AG08395 (cell line): ENCODE measurements around the gene PRSS56.

Experiments used
- DNase-seq: peaks from one replicate; pipeline ENCODE4 v3.0.0; 2012; ENCODE audit warnings: mixed read lengths, low spot score

PRSS56 gene

GRCh38 chr2:232519581-232520438, at the start of gene PRSS56:
PRSS56 (plus strand) TSS chr2:232520388; CDS start chr2:232520599, 211 bp downstream.
- DNase-seq: no peak

GRCh38 chr2:232473467-232473890, 46.7 kb upstream of the PRSS56 start:
- no peak for DNase-seq

DNA sequence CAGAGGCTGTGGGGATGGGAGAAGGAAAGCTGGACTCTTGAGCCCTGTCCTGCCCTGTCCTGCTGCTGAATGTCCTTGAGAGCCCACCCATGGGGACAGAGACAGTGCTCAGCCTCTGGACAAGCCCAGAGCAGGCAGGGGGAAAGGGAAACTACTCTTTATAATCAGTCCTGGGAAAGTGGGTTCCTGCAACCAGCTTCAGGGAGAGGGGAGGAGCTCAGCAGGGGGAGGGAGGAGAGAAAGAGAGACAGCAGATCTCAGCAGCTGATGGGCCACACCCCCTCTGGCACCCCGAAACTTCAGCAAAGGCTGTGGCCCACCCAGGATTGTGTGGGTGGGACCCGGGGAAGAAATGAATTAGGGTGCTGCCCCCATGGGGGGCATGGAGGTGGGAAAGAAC, 44.1 kb upstream of the PRSS56 start:
- DNase-seq: no peak

DNA sequence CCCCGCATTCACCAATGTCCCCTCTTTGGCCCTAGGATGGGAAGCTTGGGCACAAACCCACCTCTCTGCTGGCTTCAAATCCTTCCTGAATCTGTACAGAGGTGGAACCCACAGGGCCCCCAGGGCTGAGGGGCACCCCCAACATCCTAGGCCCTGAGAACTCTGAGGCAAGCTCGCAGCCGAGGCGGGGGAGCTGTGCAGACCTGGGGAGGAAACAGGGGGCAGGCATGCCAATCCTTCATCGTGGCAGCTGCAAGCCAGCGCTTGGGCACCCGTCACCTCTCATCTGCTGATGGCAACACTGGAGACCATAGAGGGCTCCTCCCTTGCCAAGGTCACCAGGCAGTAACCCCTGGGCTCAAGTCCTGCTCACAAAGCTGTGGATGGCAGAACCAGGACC, 43.4 kb upstream of the PRSS56 start:
- no peak for DNase-seq

DNA sequence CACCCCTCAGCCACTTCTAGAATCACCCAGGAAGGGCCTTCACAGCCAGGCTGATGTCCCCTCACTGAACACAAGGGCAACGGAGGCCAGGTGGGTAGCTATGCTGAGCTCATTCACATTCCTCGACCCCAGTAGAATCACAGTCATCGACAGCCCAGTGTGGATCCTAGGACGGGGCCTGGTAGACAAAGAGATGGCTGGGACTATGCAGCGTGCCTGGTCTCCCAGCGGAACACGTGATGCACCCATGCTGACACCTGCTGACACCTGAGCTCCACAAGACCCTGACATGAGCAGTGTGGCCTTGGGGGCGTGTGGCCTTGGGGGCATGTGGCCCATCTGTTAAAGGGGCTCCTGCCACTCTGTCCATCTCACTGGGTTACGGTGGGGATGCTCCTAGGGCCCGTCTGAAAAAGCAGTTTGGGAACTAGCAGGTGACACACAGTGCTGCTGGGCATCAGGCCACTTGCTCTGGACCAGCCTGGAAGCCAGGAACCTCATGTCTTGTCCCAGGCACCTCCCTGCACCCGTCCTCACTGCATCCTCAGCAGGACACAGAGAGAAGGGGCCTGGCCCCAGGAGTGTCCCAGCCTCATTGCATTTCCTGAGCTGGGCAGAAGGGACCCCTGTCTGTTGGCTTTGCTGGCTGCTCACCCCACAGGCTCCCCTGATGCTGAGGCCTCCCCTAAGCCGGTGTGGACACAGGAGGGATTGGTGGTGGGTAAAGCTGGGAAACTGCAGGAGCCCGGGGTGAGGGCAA, 42.3 kb upstream of the PRSS56 start:
- DNase-seq: no peak

DNA sequence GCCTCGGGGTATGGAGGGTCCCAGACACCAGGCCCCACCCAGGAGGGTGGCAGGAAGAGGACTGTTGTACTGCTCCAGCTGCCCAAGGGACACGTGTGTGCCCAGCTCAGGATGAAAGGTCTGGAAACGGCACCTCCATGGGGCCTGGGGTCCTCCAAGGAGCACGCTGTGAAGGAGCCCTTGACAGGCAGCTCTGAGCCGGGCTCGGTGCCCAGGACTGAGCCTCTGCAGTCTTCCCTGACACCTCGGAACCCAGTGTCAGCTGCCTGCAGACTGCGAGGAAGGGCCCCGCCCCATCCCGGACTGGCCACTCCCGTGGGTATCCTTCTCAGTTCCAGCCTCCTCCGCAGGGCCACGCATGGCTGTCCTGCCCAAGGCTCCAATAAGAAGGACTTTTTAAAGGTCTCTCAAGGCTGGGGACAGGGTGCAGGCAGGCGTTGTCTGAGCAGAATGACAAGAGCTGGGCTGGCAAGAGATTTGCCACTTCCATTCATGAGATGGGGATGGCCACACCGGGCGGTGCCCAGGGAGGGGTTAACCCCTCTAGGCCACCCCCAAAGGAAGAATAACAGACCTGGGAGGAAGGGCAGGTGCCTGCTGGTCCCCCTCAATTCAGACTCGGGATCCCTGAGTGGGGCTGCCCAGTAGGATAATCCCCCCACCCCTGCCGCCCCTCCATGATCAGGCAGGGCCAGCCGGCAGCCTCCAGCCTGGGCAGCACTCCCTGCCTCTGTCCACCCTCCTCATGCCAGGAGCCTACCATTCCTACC, 41.4 kb upstream of the PRSS56 start:
- DNase-seq: no peak

GRCh38 chr2:232479341-232480200, 40.6 kb upstream of the PRSS56 start:
- no peak for DNase-seq

DNA sequence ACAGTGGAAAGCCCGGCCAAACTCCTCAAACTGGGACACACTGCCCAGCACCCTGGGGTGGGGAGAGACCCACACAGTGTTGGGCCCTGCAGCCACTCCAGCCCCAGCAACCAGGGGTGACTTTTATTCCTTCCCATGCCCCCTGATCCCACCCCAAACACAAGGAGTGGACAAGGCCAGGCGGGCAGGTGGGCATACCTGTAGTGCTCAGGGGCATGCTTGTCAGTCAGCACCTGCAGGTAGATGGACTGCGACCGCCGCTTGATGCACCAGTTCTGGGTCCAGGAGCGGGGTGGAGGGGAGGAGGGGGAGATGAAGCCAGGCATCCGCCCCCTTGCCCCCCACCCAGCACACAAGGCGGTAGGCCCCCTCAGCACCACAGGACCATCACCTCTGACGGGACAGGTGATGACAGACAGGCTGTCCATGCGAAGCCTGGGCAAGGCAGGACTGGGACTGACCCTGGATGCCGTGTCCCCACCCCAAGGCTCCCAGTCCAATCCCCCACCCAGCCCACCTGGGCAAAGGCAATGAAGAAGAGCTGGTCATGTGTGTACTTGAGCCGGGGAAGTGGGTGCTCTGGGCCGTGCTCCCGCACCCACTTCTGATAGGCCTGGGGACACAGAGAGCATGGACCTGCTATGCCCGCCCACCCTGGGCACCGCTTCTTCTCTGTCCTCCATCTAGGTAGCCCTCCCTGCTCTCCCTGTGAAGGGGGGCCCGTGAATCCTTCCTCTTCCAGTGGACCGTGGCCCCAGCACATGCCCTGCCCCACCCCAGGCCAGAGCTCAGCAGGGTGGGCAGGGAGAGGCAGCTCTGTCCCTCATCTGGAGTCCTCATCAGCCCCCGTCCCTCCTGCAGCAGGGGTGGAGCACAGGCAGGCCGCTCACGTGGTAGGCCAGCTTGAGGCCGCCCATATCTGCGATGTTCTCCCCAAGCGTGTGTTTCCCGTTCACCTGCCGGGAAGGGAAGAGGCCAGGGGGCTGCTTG, 39.7 kb upstream of the PRSS56 start:
- DNase-seq: no peak

- no peak for DNase-seq
Measured at GRCh38 chr2:232481322-232482140, 38.7 kb upstream of the PRSS56 start.

DNA sequence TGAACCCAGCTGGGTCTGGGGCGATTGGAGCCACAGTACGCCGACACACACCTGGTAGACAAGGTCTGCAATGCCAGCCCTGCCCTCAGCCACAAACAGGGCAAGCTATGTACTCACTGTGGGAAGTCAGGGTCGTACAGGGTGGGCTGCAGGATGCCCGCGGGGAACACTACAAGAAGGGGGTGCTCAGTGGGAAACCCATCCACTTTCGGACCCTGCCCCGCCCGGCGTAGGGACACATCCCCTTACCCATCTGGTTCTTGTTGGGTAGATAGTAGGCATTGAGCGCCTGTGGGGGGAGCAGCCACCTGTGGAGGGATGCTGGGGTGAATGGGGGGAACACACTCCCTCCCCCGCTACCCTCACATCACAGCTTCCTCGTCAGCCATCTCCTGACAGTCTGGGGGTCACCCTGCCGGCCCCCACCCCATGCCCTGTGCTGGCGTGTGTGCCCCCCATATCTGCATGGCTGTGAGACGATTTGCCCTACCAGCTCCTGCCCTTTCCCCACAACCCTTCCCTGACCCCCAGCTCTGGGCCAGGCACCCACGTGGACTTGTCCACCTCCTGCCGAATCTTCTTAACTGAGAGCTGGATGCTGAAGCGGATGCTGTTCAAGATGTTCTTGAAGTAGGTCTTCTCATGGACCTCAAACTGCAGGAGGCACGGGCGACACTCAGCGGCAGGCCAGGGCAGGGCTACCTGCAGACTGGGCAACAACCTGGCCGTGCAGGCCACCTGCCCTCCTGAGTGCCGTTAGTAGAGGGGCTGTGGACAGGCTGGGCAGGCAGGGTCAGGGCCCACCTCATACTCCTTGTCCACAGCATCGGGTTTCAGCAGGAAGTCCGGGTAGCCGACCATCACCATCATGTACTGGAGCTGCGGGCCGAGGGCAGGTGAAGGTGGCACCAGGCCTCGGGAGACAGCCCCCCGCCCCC, 37.6 kb upstream of the PRSS56 start:
- DNase-seq: no peak

GRCh38 chr2:232483311-232483922, 36.8 kb upstream of the PRSS56 start:
- no peak for DNase-seq

DNA sequence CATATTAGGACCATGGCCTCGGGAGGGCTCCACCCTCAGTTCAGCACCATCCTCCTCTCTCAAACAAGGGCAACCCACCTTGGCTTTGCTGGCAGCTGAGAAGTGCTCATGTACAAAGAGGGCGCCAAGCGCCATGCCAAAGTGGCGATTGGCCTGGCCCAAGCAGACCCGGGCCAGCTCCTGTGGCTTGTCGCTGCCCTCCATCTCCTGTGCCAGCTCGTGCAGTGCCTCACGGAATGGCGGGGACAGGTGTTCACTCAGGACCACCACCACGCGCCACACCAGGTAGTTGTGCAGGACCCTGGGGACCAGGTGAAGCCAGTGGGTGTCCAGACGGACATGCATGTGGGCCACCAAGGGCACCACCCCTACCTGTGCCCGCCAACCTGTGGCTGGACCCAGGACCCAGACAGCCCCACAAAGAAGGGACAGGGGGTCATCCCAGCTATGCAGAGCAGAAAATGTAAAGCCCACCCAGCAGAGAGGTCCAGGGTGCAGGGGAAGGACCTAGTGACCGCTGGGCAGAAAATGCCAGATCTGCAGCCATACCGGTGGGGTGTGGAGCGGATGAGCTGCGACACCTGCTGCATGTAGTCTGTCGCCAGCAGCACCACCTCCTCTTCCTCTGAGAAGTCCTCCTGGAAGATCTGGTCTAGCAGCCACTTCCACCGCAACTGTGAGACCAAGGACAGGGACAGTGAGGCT, 36.1 kb upstream of the PRSS56 start:
- DNase-seq: no peak

- DNase-seq: no peak
Measured at GRCh38 chr2:232484628-232485347, 35.4 kb upstream of the PRSS56 start.

GRCh38 chr2:232485348-232485756, 34.8 kb upstream of the PRSS56 start:
- no peak for DNase-seq

GRCh38 chr2:232485757-232486557, 34.2 kb upstream of the PRSS56 start:
- no peak for DNase-seq
